Endothelial cell of umbilical vein (primary cell): Measurements from ENCODE around the gene MALRD1.

ENCODE experiments used
- EZH2 ChIP-seq: IDR thresholded peaks from 2 replicates; pipeline ENCODE4 v1.6.1; 2012; ENCODE audit warnings: borderline replicate concordance, low read depth, mild to moderate bottlenecking, moderate library complexity, low read length, inconsistent platforms; ENCODE audit not compliant: severe bottlenecking
- MYC ChIP-seq: IDR thresholded peaks from one replicate; pipeline ENCODE4 v1.6.1; 2011; ENCODE audit warnings: mild to moderate bottlenecking, low read depth, low read length
- POLR2A ChIP-seq: IDR thresholded peaks from 2 replicates; pipeline ENCODE4 v1.6.1; 2012; ENCODE audit warnings: low read depth, mild to moderate bottlenecking, control low read depth, low read length
- POLR2AphosphoS5 ChIP-seq: IDR thresholded peaks from 2 replicates; pipeline ENCODE4 v1.6.1; 2012; ENCODE audit warnings: low read depth, mild to moderate bottlenecking, control low read depth, low read length, moderate library complexity; ENCODE audit not compliant: insufficient read depth
- TF ChIP-seq, protein P1 (sequence below), 2 donors: IDR thresholded peaks; 1 replicate in 1 of 2; 2 replicates in 1 of 2; pipeline ENCODE4 v1.5.1; 2011; ENCODE audit warnings: low read length in 2 of 2, mild to moderate bottlenecking in 2 of 2, moderate library complexity in 2 of 2, control low read depth in 1 of 2, inconsistent platforms in 1 of 2, low read depth in 1 of 2; ENCODE audit not compliant: insufficient read depth in 1 of 2; ENCODE audit errors: extremely low read depth in 1 of 2

- no peak for TF ChIP-seq POLR2A
- no peak for TF ChIP-seq EZH2
- TF ChIP-seq, protein P1, sequence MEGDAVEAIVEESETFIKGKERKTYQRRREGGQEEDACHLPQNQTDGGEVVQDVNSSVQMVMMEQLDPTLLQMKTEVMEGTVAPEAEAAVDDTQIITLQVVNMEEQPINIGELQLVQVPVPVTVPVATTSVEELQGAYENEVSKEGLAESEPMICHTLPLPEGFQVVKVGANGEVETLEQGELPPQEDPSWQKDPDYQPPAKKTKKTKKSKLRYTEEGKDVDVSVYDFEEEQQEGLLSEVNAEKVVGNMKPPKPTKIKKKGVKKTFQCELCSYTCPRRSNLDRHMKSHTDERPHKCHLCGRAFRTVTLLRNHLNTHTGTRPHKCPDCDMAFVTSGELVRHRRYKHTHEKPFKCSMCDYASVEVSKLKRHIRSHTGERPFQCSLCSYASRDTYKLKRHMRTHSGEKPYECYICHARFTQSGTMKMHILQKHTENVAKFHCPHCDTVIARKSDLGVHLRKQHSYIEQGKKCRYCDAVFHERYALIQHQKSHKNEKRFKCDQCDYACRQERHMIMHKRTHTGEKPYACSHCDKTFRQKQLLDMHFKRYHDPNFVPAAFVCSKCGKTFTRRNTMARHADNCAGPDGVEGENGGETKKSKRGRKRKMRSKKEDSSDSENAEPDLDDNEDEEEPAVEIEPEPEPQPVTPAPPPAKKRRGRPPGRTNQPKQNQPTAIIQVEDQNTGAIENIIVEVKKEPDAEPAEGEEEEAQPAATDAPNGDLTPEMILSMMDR (IDR thresholded peaks at IDR 0.05; ENCODE audit: extremely low read depth in 1 of 2, insufficient read depth in 1 of 2, low read depth in 1 of 2, low read length in 2 of 2): no peak
- TF ChIP-seq MYC: no peak
- TF ChIP-seq POLR2AphosphoS5: no peak
These were observed 719.3 kb downstream of the MALRD1 start for GRCh38 chr10:19767876-19768275.
